Ovary (tissue), 9 donors: Measurements from ENCODE around the gene HLA-DQB1. TPM values are rescaled to one million over a fixed set of nuclear protein-coding genes. Genes with fewer than 3 reads are reported as not detected.
"Not testable (repeated sequence)": the region's sequence is repeated elsewhere in the genome, so short reads cannot be mapped to it uniquely, and the experiment has no call there.

Experiments used
- DNase-seq, 5 donors: peaks; one replicate each; pipeline ENCODE4 v3.0.0-alpha.2; 2019 to 2020
- H3K27ac ChIP-seq, 2 donors: fragments of 200-600 bp; one replicate each; pipeline versions ENCODE4 v1.5.1 to v1.8.0; 2019 to 2022
- H3K27me3 ChIP-seq: fragments of 200-600 bp; one replicate; pipeline ENCODE4 v1.8.0; 2022
- H3K36me3 ChIP-seq: fragments of 200-600 bp; sonication (generic); one replicate; pipeline ENCODE4 v1.5.1; 2019
- H3K4me1 ChIP-seq: one replicate; pipeline ENCODE4 v1.8.1; 2013; ENCODE audit warnings: mild to moderate bottlenecking, moderate library complexity; ENCODE audit not compliant: insufficient read depth
- H3K4me3 ChIP-seq: fragments of 200-600 bp; sonication (generic); one replicate; pipeline ENCODE4 v1.5.1; 2017
- H3K9me3 ChIP-seq, 2 donors: fragments of 200-600 bp in 1 of 2; sonication (generic) in 1 of 2; one replicate each; pipeline versions ENCODE4 v1.5.1 to v1.8.1; 2013 to 2019; ENCODE audit warnings: mild to moderate bottlenecking in 1 of 2, moderate library complexity in 1 of 2
- CTCF ChIP-seq, 3 donors: fragments of 450-650 bp in 2 of 3; fragments of 200-600 bp in 1 of 3; IDR thresholded peaks; one replicate each; pipeline versions ENCODE4 v1.5.1 to v1.8.0; 2016 to 2022; ENCODE audit warnings: antibody characterized with exemption in 3 of 3, mild to moderate bottlenecking in 1 of 3
- EP300 ChIP-seq: sonication (generic); formaldehyde crosslinking; IDR thresholded peaks from one replicate; pipeline ENCODE4 v1.6.1; 2017; ENCODE audit warnings: antibody characterized with exemption
- POLR2A ChIP-seq: fragments of 450-650 bp; IDR thresholded peaks from one replicate; pipeline ENCODE4 v1.6.1; 2017; ENCODE audit warnings: antibody characterized with exemption, mild to moderate bottlenecking, moderate library complexity
- WGBS, 3 donors: extraction: QIAGEN DNeasy Blood & Tissue Kit in 1 of 3; methylation state at CpG; one replicate each; pipeline versions ENCODE4 v1.1.5 to v1.1.7; 2013 to 2017; 5-methylcytosine and 5-hydroxymethylcytosine counted together
- intact Hi-C, 4 donors: fragments of 100-400 bp; cut with DNase I; formaldehyde crosslinking; loops; one replicate each; pipeline versions ENCODE4 v1.11.0 to v1.15.1; 2022 to 2023
- polyA plus RNA-seq, 2 donors: library from polyadenylated mRNA; stranded (reverse); fragments of 200-250 nt in 1 of 2; fragments of 350-450 nt in 1 of 2; fragmentation: Illumina TruSeq in 1 of 2; extraction: RNeasy Lipid Tissue Mini Kit (QIAGEN cat#74804) in 1 of 2; gene quantifications; one replicate each; pipeline ENCODE4 v1.2.3, GENCODE V29; 2013 to 2014
- total RNA-seq, 7 donors: library from RNA; depleted of rRNA in 2 of 7; stranded (reverse); fragments of >200 nt in 2 of 7; fragmentation: NEBNext Ultra II Directional in 3 of 7; extraction: Animal tissue kit (Norgen Biotek cat#: 25700) in 3 of 7; gene quantifications; one replicate each; pipeline versions ENCODE4 v1.1.0 to v1.2.4, GENCODE V29; 2016 to 2023
- donor health status: DM: no; HTN: no; CAD: no; lungs with moderate emphysema.
- donor health status: DM: no; HTN: no; CAD: no.
- donor health status: Bipolar disorder and iron deficiency.
- donor health status: DM: yes; HTN: yes; CAD: no.
- donor health status: DM: no; HTN: no; CAD: no.
- donor health status: DM: yes; HTN: yes; CAD: no.

Gene HLA-DQB1
- total and polyA plus RNA-seq, 9 donors = 0.36 to 28.5 (median 7.7) TPM

GRCh38 chr6:32637219-32637880 lies 29.1 kb downstream of the HLA-DQB1 start, which contains the start of gene HLA-DQA1:
TSS of gene HLA-DQA1 (plus strand) at chr6:32637406. CDS start at chr6:32637459, 53 bp downstream.
- no peaks in the 10 kb centered on the region for H3K4me1 ChIP-seq
- 33 to 56% (median 51%) methylated on average over 7 of the region's 7 CpGs for WGBS, 3 donors
- H3K9me3 ChIP-seq = no peaks in the 10 kb centered on the region
- H3K36me3 ChIP-seq = no peaks in the 10 kb centered on the region
- intact Hi-C loops = loop anchor here in 1 of 4 donors (10.0 kb wide), 1 partner anchor 117 kb away; no protein-coding TSS in a partner anchor
- TF ChIP-seq CTCF (IDR thresholded peaks at IDR 0.05) (no peak), EP300 (no peak), POLR2A (no peak)
- H3K27me3 ChIP-seq = no peaks in the 10 kb centered on the region
- no peak for DNase-seq
- no peak within 1 kb of the TSS for H3K27ac ChIP-seq
- H3K4me3 ChIP-seq = no peak within 1 kb of the TSS

GRCh38 chr6:32635526-32636123 lies 30.8 kb downstream of the HLA-DQB1 start:
- no peak for DNase-seq
- H3K27me3 ChIP-seq = no peaks in the 10 kb centered on the region
- H3K9me3 ChIP-seq = no peaks in the 10 kb centered on the region
- H3K4me3 ChIP-seq = no peak overlapping the region
- no peak overlapping the region for H3K27ac ChIP-seq
- 6 to 18% (median 16%) methylated on average over 2 of the region's 2 CpGs for WGBS, 3 donors
- no peaks in the 10 kb centered on the region for H3K4me1 ChIP-seq
- intact Hi-C loops = loop anchor here in 1 of 4 donors (10.0 kb wide), 1 partner anchor 119 kb away; no protein-coding TSS in a partner anchor
- no peak for TF ChIP-seq CTCF (IDR thresholded peaks at IDR 0.05)
- no peak for TF ChIP-seq POLR2A
- no peak for TF ChIP-seq EP300
- H3K36me3 ChIP-seq = no peaks in the 10 kb centered on the region

GRCh38 chr6:32629793-32630192 lies 36.7 kb downstream of the HLA-DQB1 start:
- not testable (repeated sequence) for H3K4me3 ChIP-seq, H3K27me3 ChIP-seq, H3K9me3 ChIP-seq, H3K36me3 ChIP-seq, DNase-seq, H3K4me1 ChIP-seq, H3K27ac ChIP-seq
- 92 to 96% (median 93%) methylated on average over 2 to 13 of the region's 13 CpGs for WGBS, 3 donors
- intact Hi-C loops = loop anchor here in 1 of 4 donors (10.0 kb wide), 1 partner anchor 125 kb away; no protein-coding TSS in a partner anchor

GRCh38 chr6:32627831-32628230 lies 38.6 kb downstream of the HLA-DQB1 start:
- no peaks in the 10 kb centered on the region for H3K4me1 ChIP-seq
- intact Hi-C loops = no loop called here
- 29 to 74% (median 58%) methylated on average over 3 of the region's 3 CpGs for WGBS, 3 donors
- H3K4me3 ChIP-seq = no peak overlapping the region
- peak in 1 of 5 donors; percentile 15 for DNase-seq
- no peak overlapping the region for H3K27ac ChIP-seq
- TF ChIP-seq EP300 = no peak
- no peak for TF ChIP-seq CTCF (IDR thresholded peaks at IDR 0.05)
- TF ChIP-seq POLR2A = no peak
- no peaks in the 10 kb centered on the region for H3K36me3 ChIP-seq
- H3K27me3 ChIP-seq = no peaks in the 10 kb centered on the region
- H3K9me3 ChIP-seq = no peaks in the 10 kb centered on the region

- Histone ChIP-seq H3K4me1 (no peaks in the 10 kb centered on the region), H3K27ac (no peak overlapping the region), H3K27me3 (no peaks in the 10 kb centered on the region), H3K9me3 (no peaks in the 10 kb centered on the region), H3K4me3 (no peak overlapping the region), H3K36me3 (no peaks in the 10 kb centered on the region)
- 0 to 78% (median 58%) methylated on average over 1 to 3 of the region's 3 CpGs for WGBS, 3 donors
- TF ChIP-seq CTCF (IDR thresholded peaks at IDR 0.05) (no peak), EP300 (no peak), POLR2A (no peak)
- DNase-seq = no peak
- intact Hi-C loops = no loop called here
Measured at GRCh38 chr6:32627249-32627648, 39.2 kb downstream of the HLA-DQB1 start.
